MM.1S (cell line): Measurements from ENCODE around the gene SMPX.

Experiments used
- DNase-seq: peaks from one replicate; pipeline ENCODE4 v3.0.0-alpha.2; 2015
- H2AFZ ChIP-seq: fragments of 300-600 bp; sonication (generic); 2 replicates; pipeline ENCODE4 v1.6.0; 2016; ENCODE audit warnings: antibody characterized with exemption, low read length
- H3F3A ChIP-seq: fragments of 300-600 bp; sonication (generic); 2 replicates; pipeline ENCODE4 v1.6.1; 2016; ENCODE audit warnings: mild to moderate bottlenecking, antibody characterized with exemption, low read length, moderate library complexity, mixed read lengths; ENCODE audit not compliant: insufficient read depth
- H3K27ac ChIP-seq: fragments of 300-600 bp; sonication (generic); 2 replicates; pipeline ENCODE4 v1.5.1; 2016; ENCODE audit warnings: mild to moderate bottlenecking, low read length
- H3K27me3 ChIP-seq: fragments of 300-600 bp; sonication (generic); replicated peaks from 2 replicates; pipeline ENCODE4 v1.6.0; 2016; ENCODE audit warnings: low read length; ENCODE audit not compliant: insufficient read depth
- H3K36me3 ChIP-seq: fragments of 300-600 bp; sonication (generic); replicated peaks from 2 replicates; pipeline ENCODE4 v1.6.1; 2016; ENCODE audit warnings: mild to moderate bottlenecking, low read length, mixed read lengths; ENCODE audit not compliant: insufficient read depth
- H3K4me1 ChIP-seq: fragments of 300-600 bp; sonication (generic); 2 replicates; pipeline ENCODE4 v1.6.1; 2016; ENCODE audit warnings: low read length, mixed read lengths
- H3K4me2 ChIP-seq: fragments of 300-600 bp; sonication (generic); 2 replicates; pipeline ENCODE4 v1.6.0; 2016; ENCODE audit warnings: low read depth, low read length
- H3K4me3 ChIP-seq: fragments of 300-600 bp; sonication (generic); 2 replicates; pipeline ENCODE4 v1.5.1; 2016; ENCODE audit warnings: low read length, mixed read lengths
- H3K79me2 ChIP-seq: fragments of 300-600 bp; sonication (generic); 2 replicates; pipeline ENCODE4 v1.6.1; 2016; ENCODE audit warnings: mixed run types, low read length, mixed read lengths
- H3K9ac ChIP-seq: fragments of 300-600 bp; sonication (generic); 2 replicates; pipeline ENCODE4 v1.6.1; 2016; ENCODE audit warnings: low read length, mixed read lengths
- H3K9me2 ChIP-seq: fragments of 300-600 bp; sonication (generic); replicated peaks from 2 replicates; pipeline ENCODE4 v1.6.1; 2016; ENCODE audit warnings: mild to moderate bottlenecking, low read length, mixed read lengths; ENCODE audit not compliant: insufficient read depth
- H3K9me3 ChIP-seq: fragments of 300-600 bp; sonication (generic); replicated peaks from 2 replicates; pipeline ENCODE4 v1.6.1; 2016; ENCODE audit warnings: mild to moderate bottlenecking, low read length, mixed read lengths; ENCODE audit not compliant: insufficient read depth
- H4K20me1 ChIP-seq: fragments of 300-600 bp; sonication (generic); 2 replicates; pipeline ENCODE4 v1.6.1; 2016; ENCODE audit warnings: mild to moderate bottlenecking, low read length, moderate library complexity, mixed read lengths; ENCODE audit not compliant: insufficient read depth
- CTCF ChIP-seq: fragments of 300-600 bp; sonication (generic); IDR thresholded peaks from 2 replicates; pipeline ENCODE4 v1.5.1; 2016; ENCODE audit warnings: antibody characterized with exemption, low read length, mixed read lengths
- EZH2 ChIP-seq: fragments of 300-600 bp; sonication (generic); optimal IDR thresholded peaks from 2 replicates; pipeline ENCODE3; 2017; ENCODE audit warnings: low read depth, mild to moderate bottlenecking, antibody characterized with exemption, low read length, mixed read lengths
- EZH2phosphoT487 ChIP-seq: fragments of 300-600 bp; sonication (generic); IDR thresholded peaks from 2 replicates; pipeline ENCODE4 v1.6.1; 2018; ENCODE audit warnings: antibody characterized with exemption, low read length

Gene SMPX

GRCh38 chrX:21802054-21802670, 44.2 kb upstream of the SMPX start:
- no peak for TF ChIP-seq CTCF
- TF ChIP-seq EZH2, result no peak
- no peak for TF ChIP-seq EZH2phosphoT487
- H3K9me2 ChIP-seq, result no peaks in the 10 kb centered on the region

GRCh38 chrX:21800344-21800770, 42.4 kb upstream of the SMPX start:
- Histone ChIP-seq H3K9ac (no peak overlapping the region), H3K9me3 (no peaks in the 10 kb centered on the region), H3K27me3 (no peaks in the 10 kb centered on the region), H3K4me1 (no peaks in the 10 kb centered on the region), H3K4me2 (no peak overlapping the region), H3F3A (no peaks in the 10 kb centered on the region), H2AFZ (no peak overlapping the region), H3K36me3 (no peaks in the 10 kb centered on the region), H3K27ac (no peak overlapping the region), H3K79me2 (no peaks in the 10 kb centered on the region), H3K9me2 (no peaks in the 10 kb centered on the region), H4K20me1 (no peaks in the 10 kb centered on the region), H3K4me3 (no peak overlapping the region)
- no peak for DNase-seq
- TF ChIP-seq EZH2, result no peak
- no peak for TF ChIP-seq CTCF
- no peak for TF ChIP-seq EZH2phosphoT487

More at GRCh38 chrX:21802054-21802670, 44.2 kb upstream of the SMPX start:
- no peak overlapping the region for H3K4me3 ChIP-seq
- H3K9me3 ChIP-seq, result no peaks in the 10 kb centered on the region
- no peak overlapping the region for H3K4me2 ChIP-seq
- no peak overlapping the region for H2AFZ ChIP-seq
- no peak overlapping the region for H3K9ac ChIP-seq
- H3K4me1 ChIP-seq, result no peaks in the 10 kb centered on the region
- DNase-seq, result no peak
- H3K79me2 ChIP-seq, result no peaks in the 10 kb centered on the region
- no peak overlapping the region for H3K27ac ChIP-seq
- no peaks in the 10 kb centered on the region for H3K36me3 ChIP-seq
- no peaks in the 10 kb centered on the region for H3F3A ChIP-seq
- H4K20me1 ChIP-seq, result no peaks in the 10 kb centered on the region
- no peaks in the 10 kb centered on the region for H3K27me3 ChIP-seq

- no peaks in the 10 kb centered on the region for H3K79me2 ChIP-seq
- no peak for TF ChIP-seq CTCF
- no peak for TF ChIP-seq EZH2phosphoT487
- TF ChIP-seq EZH2, result no peak
- no peak overlapping the region for H2AFZ ChIP-seq
- H3K9me2 ChIP-seq, result no peaks in the 10 kb centered on the region
- H3K9ac ChIP-seq, result no peak overlapping the region
- no peaks in the 10 kb centered on the region for H3K9me3 ChIP-seq
- no peak overlapping the region for H3K4me2 ChIP-seq
- H3K27ac ChIP-seq, result no peak overlapping the region
- no peak for DNase-seq
- H3K27me3 ChIP-seq, result no peaks in the 10 kb centered on the region
- no peaks in the 10 kb centered on the region for H4K20me1 ChIP-seq
- H3F3A ChIP-seq, result no peaks in the 10 kb centered on the region
- H3K4me1 ChIP-seq, result no peaks in the 10 kb centered on the region
- H3K4me3 ChIP-seq, result no peak overlapping the region
- no peaks in the 10 kb centered on the region for H3K36me3 ChIP-seq
These were observed 41.9 kb upstream of the SMPX start for GRCh38 chrX:21799767-21800166.
